SK-MEL-5 (cell line): Measurements from ENCODE around the gene SS18L1. TPM values are rescaled to one million over a fixed set of nuclear protein-coding genes. Genes with fewer than 3 reads are reported as not detected.
A peak's percentile ranks its signal among the peaks of the same experiment; 100 is the strongest.
"Not testable (repeated sequence)": the region's sequence is repeated elsewhere in the genome, so short reads cannot be mapped to it uniquely, and the experiment has no call there.

ENCODE experiments used
- DNase-seq: peaks from one replicate; pipeline ENCODE4 v3.0.0-alpha.2; 2016; ENCODE audit warnings: low read depth, low spot score
- in situ Hi-C: cut with HindIII; loops from 2 replicates; pipeline ENCODE4 v1.10.0; 2016; ENCODE audit warnings: low sequenced_read_pairs, high pct_unique_total_duplicates, low pct_unique_long_range_greater_than_20kb
- total RNA-seq: library from RNA; depleted of rRNA; stranded (reverse); fragments of >200 nt; shearing (Covaris generic); gene quantifications from 2 replicates; pipeline ENCODE4 v1.2.3, GENCODE V29; 2014

The SS18L1 gene
- total RNA-seq, 1 experiment from 2014 or later, result 20.6 TPM

GRCh38 chr20:62146019-62146755, 2.6 kb downstream of the SS18L1 start:
- in situ Hi-C loops, result no loop called here
- DNase-seq, result peak; percentile 76

DNA sequence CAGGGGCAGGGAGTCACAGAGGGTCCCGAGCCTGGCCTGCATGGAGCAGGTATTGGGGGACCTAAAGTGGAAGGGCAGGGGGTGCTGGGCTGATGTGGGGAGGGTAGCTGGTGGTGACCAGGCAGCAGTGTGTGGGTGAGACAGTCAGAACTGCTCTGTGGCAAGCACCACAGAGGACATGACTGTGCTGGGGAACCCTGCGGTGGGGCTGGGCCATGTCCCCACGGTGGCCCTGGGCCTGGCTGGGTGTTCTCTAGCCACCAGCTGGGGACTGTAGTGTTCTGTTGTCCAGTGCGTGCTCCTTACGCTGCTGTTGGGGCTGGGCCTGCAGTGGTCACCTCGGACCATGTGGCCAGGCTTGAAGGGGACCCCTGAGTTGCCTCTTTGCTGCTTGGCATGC, 3.6 kb downstream of the SS18L1 start:
- in situ Hi-C loops, result no loop called here

DNA sequence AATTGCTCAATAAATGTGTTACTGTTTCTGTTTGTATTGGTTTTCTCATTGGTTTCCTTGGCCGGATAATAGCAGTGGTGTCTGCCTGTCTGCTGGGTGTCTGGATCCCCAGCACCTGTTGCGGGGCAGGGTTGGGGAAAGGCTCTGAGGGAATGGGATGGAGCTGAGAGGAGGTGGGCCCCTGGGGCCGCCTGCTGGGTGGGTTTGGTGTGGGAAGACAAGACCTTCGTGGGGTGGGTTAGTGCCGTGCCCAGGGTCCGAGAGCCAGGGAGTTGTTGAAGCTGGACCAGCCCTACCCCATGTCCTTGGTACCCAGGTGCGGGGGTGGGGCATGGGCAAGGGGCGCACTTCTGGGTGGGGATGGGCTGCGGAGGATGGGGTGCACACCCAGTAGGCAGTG, 4.0 kb downstream of the SS18L1 start:
- in situ Hi-C loops, result no loop called here
- DNase-seq, result no peak

More for the DNA sequence above, 3.6 kb downstream of the SS18L1 start:
- DNase-seq, result no peak

GRCh38 chr20:62148383-62148782, 4.8 kb downstream of the SS18L1 start:
- DNase-seq, in situ Hi-C loops: not testable (repeated sequence)

DNA sequence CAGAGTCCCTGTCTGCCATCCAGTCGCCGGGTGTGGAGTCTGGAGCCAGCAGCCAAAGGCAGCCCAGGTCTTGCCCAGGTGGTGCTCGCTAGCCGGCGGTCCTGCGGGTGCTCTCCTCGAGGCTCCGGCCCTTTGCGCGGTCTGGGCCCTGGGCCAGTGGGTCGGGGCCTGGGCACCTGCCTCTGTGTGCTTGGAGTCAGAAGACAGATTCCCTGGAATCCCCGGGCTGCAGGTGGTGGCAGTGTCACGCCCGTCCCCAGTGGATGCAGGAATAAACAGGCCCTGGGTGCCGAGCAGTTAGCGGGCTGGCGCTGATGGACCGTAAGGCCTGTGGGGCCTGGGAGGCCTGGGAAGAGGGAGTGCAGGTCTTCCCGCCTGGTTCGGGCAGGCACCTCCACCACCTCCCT, 5.3 kb downstream of the SS18L1 start:
- in situ Hi-C loops, result no loop called here
- DNase-seq, result no peak

GRCh38 chr20:62149532-62150309, 6.2 kb downstream of the SS18L1 start:
- DNase-seq, result no peak
- in situ Hi-C loops, result no loop called here

DNA sequence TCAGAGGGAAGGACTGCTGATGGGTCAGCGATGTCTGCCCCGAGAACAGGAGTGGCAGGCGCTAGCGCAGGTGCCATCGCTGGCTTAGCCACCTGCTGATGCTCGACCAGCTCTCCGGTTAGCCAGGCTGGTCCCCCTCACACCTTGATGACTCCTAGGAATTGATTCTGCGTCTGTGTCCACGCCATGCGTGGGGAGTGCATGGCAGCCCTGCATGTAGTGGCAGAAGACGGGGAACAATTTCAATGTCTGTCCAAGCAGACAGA, 6.7 kb downstream of the SS18L1 start:
- in situ Hi-C loops, result no loop called here

DNA sequence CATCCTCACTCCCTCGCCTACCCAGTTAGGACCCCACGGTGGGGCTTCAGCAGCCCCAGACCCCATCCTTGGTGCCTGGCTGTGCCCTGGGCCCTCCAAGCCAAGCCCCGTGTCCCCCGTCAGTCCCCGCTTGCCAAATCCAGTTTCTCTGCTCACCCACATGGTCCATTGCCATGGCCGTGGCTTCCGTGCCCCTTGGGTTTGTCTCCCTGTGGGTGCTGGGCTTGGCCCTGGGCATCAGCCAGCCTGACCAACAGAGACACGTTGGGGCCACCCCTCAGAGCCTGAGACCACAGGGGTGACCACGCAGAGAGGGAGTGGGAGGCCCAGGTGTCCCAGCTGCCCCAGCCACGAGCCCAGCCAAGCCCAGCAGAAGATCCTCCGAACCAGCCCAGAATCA, 7.7 kb downstream of the SS18L1 start:
- DNase-seq, result no peak
- in situ Hi-C loops, result no loop called here

More for the DNA sequence above, 6.7 kb downstream of the SS18L1 start:
- DNase-seq, result no peak

DNA sequence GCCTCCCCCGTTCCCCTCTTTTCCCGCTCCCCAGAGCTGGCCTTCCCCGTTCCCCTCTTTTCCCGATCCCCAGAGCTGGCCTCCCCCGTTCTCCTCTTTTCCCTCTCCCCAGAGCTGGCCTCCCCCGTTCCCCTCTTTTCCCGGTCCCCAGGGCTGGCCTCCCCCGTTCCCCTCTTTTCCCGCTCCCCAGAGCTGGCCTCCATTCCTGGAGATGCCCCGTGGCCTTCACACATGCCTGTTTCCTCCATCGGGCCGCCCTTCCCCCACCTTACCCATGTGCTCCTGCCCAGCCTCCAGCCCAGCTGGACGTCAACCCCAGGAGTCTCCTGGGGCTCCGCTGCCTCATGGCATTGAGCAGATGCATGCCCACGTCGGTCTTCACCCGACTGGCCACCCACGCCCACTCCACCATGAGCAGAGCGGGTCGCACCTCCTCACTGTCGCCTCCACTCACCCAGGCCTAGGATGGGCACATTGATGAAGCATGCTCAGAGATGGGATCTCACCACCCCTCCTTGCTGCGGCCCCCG, 8.3 kb downstream of the SS18L1 start:
- in situ Hi-C loops, result no loop called here
- DNase-seq, result no peak

GRCh38 chr20:62155428-62156253, 12.1 kb downstream of the SS18L1 start:
- DNase-seq, result no peak

DNA sequence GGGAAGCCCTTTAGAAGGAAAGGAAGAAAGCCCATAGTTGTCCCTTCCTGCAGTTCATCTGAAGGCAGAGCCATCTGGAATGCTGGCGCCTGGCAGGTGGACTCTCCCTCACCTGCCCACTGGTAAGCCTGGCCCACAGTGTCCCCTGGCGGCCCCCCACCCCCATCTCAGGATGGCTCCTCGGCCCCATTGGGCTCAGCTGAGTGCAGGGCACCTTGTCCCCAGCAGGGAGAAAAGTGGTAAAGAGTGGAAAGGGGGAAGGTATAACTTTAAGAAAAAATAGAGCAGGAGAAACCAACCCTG, 12.6 kb downstream of the SS18L1 start:
- in situ Hi-C loops, result no loop called here

More at GRCh38 chr20:62155428-62156253, 12.1 kb downstream of the SS18L1 start:
- in situ Hi-C loops, result no loop called here

GRCh38 chr20:62156592-62157386, 13.2 kb downstream of the SS18L1 start:
- DNase-seq, result peak; percentile 77
- in situ Hi-C loops, result no loop called here

More for the DNA sequence above, 12.6 kb downstream of the SS18L1 start:
- DNase-seq, result no peak

DNA sequence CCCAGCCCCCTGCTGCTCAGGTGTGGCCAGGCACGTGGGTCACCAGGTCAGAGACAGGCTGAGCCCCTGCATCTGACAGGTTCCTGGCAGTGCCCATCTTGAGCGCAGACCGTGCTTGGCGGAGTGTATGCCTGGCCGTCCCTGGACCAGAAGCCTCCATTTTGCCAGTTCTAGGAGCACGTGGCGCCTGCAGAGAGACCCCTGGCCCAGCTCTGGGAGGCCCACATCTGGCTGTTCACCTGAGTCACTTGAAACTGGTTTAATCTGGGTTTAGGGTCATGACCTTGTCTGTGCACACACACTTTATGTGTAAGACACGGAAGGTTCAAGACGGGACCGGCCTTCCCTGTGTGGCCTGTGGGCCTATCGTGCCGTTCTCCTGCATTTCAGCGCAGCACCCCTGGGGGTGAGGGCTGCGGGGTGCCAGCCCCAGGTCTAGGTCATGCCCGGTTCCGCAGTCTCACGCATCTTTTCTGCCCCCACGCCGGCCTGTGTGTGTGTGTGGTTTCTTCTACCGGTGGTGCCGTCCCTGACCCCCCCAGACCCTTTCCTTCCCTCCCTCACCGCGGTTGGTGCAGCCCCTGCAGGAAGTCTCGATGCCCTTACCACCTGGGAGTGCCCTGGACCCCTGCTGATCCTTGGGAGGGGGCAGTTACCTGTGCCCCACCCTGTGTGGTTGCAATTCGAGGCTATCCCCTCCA, 14.0 kb downstream of the SS18L1 start:
- in situ Hi-C loops, result no loop called here

GRCh38 chr20:62158088-62158400, 14.5 kb downstream of the SS18L1 start:
- no peak for DNase-seq
- in situ Hi-C loops, result no loop called here

More for the DNA sequence above, 14.0 kb downstream of the SS18L1 start:
- no peak for DNase-seq

DNA sequence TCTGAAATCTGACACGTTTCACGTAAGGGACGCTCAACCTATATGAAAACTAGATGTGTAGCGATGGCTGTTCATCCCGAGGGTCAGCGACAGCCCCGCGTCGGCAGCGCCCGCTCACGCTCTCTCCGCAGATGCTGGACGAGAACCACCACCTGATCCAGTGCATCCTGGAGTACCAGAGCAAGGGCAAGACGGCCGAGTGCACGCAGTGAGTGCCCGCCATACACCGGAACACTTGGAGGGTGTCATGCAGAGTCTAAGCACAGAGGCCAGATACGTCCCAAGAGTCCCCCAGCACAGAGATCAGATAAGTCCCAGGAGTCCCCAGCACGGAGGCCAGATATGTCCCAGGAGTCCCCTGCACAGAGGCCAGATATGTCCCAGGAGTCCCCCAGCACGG, 15.0 kb downstream of the SS18L1 start:
- in situ Hi-C loops, result no loop called here
- DNase-seq, result no peak

- no peak for DNase-seq
- in situ Hi-C loops, result no loop called here
Observed at GRCh38 chr20:62159052-62159451, 15.5 kb downstream of the SS18L1 start.

GRCh38 chr20:62159839-62160238, 16.3 kb downstream of the SS18L1 start:
- no peak for DNase-seq
- in situ Hi-C loops, result no loop called here
